Hepatocyte (in vitro differentiated cells): ENCODE data around the gene AMBRA1.

ENCODE experiments used
- EZH2 ChIP-seq: fragments of 200-600 bp; sonication (generic); IDR thresholded peaks from 2 replicates; pipeline ENCODE4 v1.6.1; 2016; ENCODE audit warnings: antibody characterized with exemption, mild to moderate bottlenecking, borderline replicate concordance
- TF ChIP-seq, protein P1 (sequence below): fragments of 200-600 bp; sonication (generic); IDR thresholded peaks from 2 replicates; pipeline ENCODE4 v1.5.1; 2016; ENCODE audit warnings: antibody characterized with exemption, mild to moderate bottlenecking; ENCODE audit not compliant: poor library complexity

DNA sequence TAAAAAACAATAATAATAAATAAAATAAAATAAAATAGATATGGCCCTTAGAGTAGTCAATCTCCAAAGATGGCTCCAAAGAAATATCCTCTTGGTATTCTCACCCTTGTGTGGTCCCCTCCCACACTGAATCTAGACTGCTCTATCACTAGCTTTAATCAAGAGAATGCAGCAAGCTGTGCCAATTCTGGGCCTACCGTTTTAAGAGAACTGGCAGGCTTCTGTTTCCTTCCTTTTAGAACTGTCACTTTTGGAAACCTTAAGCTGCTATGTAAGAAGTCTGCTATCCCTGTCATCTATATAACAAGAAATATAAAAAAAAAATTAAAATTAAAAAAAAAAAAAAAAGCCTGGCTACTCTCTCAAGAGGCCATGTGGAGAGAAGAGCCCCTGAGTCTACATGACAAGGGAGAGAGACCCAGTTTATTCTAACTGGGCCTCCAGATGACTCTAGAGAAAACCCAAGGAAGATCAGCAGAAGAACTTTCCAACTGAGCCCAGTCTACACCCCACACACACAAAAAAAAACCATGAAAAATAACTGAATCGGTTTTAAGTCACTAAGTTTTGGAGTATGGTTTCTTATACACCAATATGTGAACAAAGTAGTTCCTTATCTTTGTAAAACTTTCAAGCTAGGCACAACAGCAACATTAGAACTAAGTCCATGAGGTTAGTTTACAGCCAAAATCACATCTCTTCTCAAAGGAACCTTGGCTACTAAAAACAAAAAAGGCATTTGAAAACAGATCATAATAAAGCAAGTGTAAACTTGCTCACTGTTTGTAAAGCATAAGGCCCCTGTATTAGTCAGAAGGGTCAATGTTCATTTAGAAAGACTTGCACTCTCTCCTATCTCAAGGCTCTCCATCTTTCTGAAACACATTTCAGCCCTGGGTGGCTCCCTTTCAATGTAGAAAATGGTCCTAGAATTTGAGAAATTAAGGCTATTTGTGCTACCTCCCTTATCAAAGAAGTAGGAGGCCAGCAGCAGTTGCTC is 67.3 kb downstream of the AMBRA1 start:
- TF ChIP-seq, protein P1, sequence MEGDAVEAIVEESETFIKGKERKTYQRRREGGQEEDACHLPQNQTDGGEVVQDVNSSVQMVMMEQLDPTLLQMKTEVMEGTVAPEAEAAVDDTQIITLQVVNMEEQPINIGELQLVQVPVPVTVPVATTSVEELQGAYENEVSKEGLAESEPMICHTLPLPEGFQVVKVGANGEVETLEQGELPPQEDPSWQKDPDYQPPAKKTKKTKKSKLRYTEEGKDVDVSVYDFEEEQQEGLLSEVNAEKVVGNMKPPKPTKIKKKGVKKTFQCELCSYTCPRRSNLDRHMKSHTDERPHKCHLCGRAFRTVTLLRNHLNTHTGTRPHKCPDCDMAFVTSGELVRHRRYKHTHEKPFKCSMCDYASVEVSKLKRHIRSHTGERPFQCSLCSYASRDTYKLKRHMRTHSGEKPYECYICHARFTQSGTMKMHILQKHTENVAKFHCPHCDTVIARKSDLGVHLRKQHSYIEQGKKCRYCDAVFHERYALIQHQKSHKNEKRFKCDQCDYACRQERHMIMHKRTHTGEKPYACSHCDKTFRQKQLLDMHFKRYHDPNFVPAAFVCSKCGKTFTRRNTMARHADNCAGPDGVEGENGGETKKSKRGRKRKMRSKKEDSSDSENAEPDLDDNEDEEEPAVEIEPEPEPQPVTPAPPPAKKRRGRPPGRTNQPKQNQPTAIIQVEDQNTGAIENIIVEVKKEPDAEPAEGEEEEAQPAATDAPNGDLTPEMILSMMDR, result no peak
- TF ChIP-seq EZH2, result no peak
